ENCODE measurements around the gene MAEA.

MAEA gene

DNA sequence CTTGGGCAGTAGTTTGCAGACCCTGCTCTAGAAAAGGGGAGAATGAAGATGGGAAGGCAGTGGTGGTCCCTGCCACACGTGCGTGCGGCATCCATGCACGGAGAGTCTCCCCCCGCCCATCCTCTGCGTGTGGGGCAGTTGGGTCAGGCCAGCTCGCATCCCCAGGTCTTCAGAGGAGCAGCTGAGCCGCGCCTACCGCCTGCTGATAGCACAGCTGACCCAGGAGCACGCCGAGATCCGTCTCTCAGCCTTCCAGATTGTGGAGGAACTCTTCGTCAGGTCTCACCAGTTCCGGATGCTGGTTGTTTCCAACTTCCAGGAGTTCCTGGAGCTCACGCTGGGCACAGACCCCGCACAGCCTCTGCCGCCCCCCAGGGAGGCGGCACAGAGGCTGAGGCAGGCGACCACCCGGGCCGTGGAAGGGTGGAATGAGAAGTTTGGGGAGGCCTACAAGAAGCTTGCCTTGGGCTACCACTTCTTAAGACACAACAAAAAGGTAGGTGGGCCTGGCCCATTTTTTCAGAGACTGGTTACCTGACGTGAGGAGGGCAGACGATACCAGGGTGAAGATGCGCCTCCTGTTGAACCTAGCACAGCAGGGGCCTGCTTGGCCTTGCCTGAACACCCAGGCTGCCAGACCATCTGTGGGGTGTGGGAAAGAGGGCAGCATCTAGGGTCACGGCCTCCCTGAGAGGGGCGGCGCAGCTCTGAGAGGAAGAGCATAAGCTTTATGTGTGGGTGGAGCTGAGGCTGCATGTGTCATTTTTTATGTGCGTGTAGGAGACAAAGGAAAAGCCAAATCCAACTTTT is 59.9 kb downstream of the MAEA start:
- no peak for DNase-seq

DNA sequence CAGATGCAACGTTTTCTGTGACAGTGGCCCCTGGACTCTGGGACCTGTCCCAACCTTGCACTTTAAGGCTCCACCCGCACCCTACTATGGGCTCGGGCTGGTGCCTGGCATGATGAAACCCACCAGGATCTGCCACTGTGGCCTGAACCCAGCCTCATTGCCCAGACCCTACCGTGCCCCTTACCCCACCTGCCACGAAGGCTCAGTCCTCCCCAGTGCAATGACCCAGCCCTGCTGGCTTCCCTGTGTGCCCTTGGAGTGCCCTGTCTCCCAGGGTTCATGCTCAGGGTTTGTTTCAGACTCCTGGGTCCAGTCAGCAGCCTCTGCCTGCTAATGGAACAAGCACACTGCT is 60.5 kb downstream of the MAEA start:
- DNase-seq: no peak

DNA sequence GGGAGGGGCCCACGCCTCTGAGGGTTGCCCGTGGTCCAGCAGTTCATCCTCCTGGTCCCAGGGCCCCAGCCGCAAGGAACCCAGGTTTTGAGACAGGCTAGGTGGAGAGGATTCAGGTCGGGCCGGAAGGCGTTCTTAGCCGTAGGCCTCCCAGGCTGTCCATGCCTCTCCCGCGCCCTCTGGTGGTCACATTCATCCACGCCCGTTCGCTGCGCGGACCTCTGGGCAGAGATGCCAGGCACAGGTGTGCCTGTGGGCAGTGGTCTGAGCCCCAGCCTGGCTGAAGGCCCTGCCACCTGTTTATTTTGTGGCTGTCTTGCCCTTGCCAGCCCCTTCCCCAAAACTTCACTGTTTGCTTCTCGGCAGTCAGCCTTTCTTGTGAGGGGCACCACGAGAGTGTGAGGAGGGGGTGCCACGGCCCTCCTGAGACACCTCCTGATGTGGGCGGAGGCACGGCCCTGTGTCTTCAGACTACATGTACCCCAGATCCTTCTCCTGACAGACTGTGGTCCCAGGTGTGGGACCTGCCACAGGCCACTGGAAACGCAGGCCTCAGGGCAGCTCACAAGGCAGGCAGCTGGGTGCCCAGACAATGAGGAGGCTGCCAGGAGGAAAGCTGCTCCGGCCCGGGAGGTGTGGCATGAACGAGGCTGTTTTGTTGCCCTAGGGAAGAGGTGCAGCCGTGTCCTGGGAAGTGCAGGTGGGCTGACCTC is 62.3 kb downstream of the MAEA start:
- peak in 49 of 51 donors; percentile 3 to 85 (median 61) for DNase-seq

DNA sequence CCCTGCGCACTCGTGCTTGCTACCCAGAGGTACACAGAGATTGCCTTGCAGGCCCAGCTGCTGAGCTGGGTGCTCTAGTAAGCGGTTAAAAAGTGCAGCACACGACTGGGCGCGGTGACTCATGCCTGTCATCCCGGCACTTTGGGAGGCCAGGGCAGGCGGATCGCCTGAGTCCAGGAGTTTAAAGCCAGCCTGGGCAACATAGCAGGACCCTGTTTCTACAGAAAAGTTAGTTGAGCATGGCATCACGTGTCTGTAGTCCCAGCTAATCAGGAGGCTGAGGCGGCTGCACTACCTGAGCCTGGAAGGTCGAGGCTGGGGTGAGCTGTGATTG is 62.8 kb downstream of the MAEA start:
- no peak for DNase-seq

DNA sequence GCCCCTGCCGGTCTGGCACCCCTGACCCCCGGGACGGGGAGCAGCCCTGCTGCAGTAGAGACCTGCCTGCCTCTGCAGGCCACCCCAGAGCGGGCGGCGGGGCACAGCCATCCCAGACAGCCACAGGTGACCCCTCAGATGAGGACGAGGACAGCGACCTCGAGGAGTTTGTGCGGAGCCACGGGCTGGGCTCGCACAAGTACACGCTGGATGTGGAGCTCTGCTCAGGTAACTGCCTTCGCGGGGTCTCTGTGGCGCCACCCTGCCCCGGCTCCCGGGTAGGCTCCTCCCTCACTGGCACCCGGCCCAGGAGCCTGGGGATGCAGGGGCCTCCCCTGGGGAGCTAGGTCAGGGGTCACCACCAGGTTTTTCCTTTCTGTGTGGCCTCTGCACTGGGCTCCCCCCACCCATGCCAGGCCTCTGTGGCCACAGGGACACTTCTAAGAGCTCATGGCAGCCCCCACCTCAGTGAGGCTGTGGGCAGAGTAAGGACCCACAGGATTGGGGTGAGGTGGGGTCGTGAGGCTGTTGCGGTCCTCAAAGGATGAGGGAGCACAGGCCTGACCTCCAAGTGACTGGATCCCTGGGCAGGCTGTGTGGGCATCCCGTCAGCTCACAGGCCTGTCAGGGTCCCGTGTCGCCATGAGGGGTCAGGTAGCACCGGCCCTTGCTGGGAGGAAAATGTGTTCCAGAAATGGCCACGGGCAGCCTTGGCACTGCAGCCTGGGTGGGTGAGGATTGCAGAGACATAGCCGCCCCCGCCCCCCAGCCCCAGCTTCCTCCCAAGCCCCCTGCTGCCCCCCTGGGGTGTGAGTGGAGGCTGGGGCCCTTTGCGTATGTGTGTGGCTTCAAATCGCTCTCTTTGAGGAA is 63.7 kb downstream of the MAEA start:
- DNase-seq: no peak

DNA sequence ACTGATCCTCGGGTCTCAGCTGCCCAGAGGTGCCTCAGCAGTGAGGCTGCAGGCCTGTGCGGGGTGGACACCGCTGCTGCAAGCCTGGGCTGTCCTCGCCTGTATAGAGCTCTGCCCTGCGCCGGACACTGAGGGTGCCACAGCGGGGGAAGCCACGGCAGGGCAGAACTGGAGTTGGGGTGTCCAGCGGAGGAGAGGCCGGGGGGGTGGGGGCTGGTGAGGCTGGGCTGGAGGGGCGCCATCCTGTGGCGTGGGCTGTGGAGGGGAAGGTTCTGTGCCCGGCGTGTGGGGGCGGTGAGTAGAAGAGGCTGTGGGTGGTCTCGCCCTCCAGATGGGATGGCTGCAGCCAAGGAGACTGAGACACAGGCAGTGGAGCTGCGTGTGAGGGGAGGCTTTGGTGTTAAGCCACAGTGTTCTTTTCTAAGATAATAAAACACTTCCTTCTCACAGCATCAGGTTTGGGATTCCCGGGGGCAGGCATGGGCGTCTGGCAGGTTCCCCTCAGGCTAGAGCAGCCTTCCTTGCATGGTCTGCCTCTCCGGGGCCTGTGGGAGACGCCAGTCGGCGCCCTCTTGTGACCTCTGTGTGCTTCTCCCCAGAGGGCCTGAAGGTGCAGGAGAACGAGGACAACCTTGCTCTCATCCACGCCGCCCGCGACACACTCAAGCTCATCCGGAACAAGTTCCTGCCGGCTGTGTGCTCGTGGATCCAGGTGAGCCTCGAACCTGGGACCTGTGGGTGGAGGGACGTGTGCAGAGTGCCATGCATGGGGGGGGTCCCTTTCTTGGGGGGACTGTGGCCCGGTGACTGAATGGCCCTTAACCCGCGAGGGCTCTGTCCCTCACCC is 64.7 kb downstream of the MAEA start:
- no peak for DNase-seq

DNA sequence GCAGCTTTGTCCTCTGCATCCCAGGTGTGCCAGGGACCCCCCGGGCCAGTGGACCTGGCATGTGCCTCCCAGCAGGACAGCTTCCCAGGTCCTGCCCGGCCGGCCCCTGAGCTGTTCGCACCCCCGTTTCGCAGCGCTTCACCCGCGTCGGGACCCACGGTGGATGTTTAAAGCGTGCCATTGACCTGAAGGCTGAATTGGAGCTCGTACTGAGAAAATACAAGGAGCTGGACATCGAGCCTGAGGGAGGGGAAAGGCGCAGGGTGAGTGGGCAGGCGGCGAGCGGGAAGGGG is 65.2 kb downstream of the MAEA start:
- DNase-seq: no peak

DNA sequence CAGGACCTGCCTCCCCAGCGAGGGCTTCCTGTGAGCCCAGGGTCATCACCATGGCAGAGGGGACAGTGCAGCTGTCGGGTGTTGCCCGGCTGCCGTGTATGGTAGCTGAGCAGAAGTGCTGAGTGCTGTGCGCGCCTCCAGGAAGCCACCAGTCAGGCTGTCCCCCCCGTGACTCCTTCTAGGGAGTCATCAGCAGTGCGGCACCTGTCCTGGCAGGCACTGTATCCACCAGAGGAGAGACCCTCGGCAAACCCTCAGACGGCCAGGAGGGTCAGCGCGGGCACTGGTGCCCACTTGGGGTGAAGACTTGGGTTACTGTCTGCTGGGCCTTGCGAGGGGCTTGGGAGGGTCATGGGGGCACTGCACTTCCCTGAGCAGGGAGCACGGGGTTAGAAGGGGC is 65.7 kb downstream of the MAEA start:
- DNase-seq: no peak

DNA sequence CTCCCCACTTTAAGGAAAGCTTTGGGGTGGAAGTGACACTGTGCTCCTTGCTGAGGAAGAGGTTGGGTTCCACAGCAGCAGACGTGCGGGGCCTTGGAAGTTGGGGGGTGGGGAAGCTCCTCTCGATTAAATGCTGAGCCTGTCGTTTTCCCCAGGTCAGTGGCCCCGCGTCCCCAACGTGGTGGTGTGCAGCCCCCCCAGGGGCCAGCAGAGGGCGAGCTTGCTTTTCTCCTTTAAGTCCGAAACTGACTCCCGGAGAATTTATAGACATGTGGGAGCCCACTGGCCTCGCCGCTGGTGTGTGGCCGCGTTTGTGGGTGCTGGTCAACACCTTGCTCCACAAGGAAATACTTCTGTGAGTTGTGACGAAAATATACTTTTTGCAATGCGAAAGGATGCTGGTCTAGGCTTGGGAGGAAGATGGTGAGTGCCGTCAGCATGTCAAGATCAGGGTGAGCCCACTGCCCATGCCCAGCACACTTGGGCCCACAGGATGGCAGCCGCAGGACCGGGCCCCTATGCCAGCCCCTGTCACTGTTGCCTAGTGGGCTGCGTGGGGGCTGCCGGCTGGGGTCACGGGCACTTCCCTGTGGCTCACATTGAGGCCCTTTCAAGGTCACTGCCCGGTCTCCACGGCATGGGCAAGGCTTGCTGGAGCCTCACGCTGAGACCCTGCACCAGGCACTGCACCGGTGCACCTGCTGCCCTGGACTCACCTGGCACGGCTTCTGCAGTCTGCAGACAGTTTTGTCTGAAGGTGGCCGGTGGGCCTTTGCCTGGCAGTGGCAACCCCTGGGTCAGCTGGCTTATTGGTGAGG is 66.7 kb downstream of the MAEA start:
- peak in 36 of 51 donors; percentile 5 to 76 (median 28) for DNase-seq

DNA sequence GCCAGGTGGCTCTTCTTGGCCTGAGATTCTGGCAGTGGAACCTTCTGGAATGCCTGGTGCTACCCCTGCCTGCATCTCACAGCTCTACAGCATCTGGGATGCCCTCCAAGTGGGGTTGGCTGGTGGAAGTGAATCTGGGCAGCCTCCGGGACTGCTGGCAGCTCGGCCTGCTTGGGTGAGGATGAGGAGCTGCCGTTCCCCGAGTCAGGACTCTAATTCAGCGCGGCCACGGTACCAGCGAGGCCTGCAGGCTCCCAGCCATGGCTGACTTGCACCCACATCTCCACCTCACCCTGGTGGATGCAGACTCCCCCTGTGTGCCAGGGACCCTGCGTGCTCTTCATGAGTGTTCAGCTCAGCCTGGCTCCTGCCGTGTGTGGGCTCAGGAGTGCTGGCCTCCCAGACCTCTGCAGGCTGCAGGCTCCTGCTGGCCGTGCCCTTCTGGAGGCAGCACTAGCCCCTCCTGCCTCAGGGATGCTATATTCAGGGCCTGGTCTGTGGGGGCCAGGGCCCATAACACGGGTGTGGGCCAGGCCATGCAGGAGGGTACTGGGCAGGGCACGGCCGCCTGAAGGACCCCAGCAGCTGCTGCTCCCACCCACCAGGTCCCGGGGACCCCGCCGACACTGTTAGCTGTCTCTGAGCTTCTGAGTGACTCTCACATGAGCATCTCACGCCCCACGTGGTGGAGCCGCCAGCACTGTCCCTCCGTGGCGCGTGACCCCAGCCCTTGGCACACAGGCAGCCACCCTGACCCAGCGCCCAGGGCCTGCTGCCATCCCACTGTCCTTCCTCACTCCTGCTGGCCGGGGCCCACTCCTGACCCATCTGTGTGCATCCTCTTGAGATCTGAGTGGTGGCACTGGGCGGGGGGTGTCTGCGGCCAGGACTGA is 67.9 kb downstream of the MAEA start:
- DNase-seq: peak in 30 of 51 donors; percentile 2 to 70 (median 40)

DNA sequence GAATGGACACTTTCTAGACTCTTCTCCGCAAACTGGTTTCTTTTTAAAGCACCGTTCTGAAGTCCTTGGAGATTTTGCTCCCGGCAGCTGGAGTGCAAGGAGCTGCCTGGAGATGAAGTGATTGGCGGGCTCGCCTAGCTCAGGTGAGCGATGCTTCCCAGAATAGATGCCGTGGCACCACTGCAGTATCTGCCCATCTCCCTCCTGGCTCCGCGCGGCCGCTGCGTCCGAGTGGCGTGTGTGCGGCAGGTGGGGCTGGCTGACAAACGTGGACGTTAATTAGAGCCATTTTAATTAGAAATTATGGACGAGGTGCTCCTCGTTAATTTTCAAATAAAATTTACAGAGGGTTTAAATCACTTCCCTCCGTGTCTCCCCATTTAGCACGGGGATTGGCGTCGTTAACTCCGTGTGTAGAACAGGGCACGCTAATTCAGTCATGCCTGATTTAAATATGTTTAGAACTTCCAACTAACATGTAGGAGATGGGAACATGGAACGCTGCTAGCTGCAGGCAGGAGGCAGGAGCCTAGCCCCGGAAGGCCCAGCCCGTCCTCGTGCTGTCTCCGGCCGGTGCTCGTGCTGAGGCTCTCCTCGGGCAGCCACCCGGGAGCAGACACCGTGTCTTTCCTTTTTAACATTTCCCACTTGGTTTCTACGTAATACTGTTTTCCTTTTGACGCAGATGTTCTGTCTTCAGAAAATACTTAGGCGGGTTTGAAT is 68.9 kb downstream of the MAEA start:
- DNase-seq: no peak

DNA sequence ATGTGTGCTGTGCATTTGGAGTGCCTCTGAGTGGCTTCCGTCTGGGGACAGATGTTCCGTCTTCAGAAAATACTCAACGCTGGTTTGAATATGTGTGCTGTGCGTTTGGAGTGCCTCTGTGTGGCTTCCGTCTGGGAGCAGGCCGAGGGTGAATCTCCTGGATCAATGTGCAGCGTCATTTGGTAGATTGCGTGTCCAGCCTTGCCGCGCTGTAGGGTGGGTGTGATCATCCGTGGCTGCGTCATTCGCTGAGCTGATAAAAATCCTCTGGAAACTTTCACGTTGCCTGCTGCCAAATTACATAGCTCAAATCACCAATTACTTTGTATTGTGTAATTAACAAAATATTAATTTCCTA is 69.4 kb downstream of the MAEA start:
- DNase-seq: no peak

DNA sequence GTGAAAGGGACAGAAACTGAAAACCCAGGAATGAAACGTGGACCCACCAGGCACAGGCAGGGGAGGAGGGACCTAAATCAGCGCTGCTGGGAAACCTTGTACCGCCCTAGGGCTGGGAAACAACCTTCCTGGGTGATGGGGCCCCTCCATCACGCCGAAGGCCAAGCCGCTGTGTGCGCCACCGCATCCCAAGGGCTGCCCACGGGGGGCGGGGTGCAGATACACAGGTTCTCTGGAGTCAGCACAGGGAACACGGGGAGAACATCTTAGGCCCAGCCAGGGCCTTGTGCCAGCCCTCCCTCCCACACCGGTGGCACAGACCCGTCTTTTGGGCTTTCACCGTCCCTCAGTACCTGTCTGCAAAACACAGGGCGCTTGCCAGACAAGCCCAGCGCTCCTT is 70.3 kb downstream of the MAEA start:
- no peak for DNase-seq

DNA sequence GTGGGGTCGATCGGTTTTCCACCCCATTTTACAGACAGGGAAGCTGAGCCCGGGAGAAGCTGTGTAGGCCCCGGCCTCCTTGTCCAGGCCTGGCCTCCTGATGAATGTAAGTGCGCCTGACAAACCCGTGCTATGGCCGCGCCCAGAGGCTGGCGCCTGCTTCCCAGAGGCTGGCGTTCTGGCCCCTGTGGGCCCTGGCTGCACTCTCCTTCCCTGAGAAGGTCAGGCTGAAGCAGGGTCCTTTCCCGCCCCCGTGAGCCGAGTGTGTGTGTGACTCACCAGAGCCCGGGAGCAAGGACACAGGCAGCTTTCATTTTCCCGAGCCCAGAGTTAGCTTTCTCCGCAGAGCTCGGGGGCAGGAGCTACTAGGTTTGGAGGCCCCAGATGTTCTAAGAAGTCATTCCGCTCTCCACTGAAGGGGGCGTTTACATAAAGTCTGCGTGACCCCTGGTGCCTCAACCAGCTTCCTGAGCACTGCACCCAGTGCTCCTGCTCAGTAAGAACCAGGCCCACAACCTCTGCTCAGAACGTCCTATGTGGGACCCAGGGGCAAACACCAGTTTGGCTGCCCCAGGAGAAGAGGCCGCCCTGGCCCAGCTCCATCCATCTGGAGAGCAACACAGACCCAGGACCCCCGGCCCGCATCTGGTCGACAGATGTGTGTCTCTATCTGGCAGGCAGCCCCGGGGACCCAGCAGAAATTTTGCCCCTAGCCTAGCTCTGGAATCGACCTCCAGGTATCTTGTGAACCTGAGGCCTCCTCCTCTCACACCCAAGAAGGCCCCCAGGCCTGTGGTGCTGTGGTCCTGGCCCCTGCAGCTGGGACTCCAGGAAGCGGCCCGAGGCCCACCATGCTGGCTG is 71.0 kb downstream of the MAEA start:
- no peak for DNase-seq

DNA sequence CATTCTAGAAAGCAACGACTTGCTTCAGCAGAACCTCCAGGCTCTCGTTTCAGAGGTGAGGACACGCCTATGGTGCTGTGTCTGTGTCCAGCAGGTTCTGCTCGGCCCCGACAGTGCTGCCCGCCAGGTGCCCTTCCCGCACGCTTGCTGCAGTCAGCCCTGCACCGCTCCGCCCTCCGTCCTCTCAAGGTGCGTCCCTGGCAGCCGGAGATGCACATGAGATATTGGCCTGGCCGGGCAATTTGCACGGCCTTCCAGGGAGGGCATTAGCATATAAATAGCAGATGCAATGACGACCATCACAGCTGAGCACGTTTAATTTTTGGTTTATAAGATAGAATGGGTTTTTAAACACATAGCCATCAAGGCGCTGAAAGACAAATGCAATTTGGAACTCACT is 71.7 kb downstream of the MAEA start:
- DNase-seq: no peak

DNA sequence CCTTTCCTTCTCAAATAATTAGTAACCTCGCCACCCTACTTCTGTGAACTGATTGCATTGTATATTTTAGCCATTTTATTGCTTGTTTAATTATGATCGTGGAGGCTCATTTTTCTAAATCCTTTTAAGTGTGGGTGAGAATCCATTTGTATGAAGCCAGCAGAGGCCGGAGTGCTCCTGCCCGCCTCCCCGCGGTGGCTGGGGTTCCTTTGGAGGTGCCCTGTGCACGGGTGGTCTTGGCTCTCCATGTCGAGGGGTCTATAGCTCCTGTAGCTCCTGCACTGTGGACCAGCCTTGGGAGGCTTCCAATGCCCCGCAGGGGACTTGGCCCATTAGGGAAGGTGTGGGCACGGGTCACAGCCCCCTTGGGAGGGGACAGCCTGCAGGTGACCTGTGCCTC is 72.4 kb downstream of the MAEA start:
- no peak for DNase-seq

DNA sequence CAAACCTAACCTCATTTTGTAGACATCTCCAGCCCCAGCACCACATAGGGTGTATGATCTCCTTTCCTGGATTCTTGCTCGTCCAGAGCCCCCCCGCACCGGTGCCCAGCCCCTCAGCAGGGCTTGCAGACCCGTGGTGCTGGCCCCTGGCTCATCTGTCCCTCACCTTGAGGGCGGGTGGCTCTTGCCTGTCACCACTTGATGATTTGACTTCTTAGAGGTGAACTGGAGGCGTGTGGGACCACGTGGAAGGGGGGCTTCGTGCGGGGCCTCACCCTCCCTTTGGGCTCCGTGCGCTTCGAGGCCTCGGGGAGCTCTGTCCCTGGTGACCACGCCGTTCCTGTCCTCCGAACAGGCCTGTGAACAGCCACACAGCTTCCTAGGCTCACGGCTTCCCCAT is 72.8 kb downstream of the MAEA start:
- DNase-seq: no peak

DNA sequence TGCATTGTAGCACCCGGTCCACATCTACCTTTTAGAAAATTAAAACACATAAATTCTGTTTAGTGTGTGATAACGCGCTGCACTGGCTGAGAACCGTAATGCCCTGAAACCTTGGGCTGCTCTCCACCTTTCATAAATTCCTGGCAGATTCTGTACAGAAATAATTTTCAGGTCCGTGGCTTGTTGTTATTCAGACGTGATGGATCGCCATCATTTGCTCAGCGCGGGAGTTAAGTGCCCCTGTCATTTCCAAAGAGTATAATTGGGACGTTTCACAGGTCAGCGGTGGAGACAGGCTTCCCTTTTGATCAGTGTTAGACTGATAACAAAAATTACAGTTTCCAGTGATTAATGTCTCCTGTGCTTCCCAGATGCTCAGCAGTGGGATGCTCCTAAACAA is 73.8 kb downstream of the MAEA start:
- no peak for DNase-seq
